ENCODE measurements around the gene CYP2A7.
"Not testable (repeated sequence)": the region's sequence is repeated elsewhere in the genome, so short reads cannot be mapped to it uniquely, and the experiment has no call there.

Gene CYP2A7

GRCh38 chr19:40896418-40896796, 14.4 kb upstream of the CYP2A7 start:
- no peak overlapping the region for H3K4me3 ChIP-seq (ENCODE audit: low read depth, low read length)
- no peak for DNase-seq (ENCODE audit: low read depth)
- no peak for TF ChIP-seq CTCF (conservative IDR thresholded peaks at IDR 0.05; ENCODE audit: low read depth, low read length)

- H3K4me3 ChIP-seq (ENCODE audit: low read depth, low read length), result no peak overlapping the region
- no peak for TF ChIP-seq CTCF (conservative IDR thresholded peaks at IDR 0.05; ENCODE audit: low read depth, low read length)
- no peak for DNase-seq (ENCODE audit: low read depth)
Measured at GRCh38 chr19:40893112-40893511, 11.1 kb upstream of the CYP2A7 start.

DNA sequence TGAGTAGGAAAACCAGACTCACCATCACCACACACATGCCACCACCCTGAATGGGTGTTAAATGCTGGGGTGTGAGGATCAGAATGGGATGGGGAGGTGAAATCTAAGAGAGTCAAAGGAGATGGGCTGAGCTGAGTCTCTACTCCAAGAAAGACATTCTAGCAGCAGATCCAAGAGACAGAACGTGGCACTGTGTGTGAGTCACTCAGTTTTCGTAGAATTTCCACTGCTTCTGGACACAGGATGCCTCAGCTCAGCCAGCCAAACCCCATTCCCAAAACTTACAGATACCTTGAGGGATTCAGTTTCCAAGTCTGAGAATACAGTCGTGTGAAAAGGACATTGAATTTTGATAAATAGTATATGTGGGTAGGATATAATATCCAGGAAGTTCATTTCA, 7.3 kb upstream of the CYP2A7 start:
- DNase-seq (ENCODE audit: low read depth), result no peak
- no peak overlapping the region for H3K4me3 ChIP-seq (ENCODE audit: low read depth, low read length)
- no peak for TF ChIP-seq CTCF (conservative IDR thresholded peaks at IDR 0.05; ENCODE audit: low read depth, low read length)

DNA sequence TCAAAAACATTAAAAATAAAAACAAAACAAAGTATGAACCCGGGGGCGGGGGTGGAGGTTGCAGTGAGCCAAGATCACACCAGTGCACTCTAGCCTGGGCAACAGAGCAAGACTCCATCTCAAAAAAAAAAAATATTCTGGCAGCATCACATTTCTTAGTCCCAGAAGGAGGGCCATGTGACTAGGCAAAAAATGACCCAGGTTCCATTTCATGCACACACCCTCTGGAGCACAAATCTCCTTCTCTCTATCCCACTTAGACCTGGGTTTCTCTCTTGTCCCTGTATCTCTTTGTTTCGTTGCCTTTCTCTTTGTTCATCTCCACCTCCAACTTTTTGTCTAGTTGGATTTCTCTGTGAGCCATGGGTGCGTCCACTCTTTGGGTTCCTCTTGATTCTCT, 6.2 kb upstream of the CYP2A7 start:
- no peak for DNase-seq (ENCODE audit: low read depth)

DNA sequence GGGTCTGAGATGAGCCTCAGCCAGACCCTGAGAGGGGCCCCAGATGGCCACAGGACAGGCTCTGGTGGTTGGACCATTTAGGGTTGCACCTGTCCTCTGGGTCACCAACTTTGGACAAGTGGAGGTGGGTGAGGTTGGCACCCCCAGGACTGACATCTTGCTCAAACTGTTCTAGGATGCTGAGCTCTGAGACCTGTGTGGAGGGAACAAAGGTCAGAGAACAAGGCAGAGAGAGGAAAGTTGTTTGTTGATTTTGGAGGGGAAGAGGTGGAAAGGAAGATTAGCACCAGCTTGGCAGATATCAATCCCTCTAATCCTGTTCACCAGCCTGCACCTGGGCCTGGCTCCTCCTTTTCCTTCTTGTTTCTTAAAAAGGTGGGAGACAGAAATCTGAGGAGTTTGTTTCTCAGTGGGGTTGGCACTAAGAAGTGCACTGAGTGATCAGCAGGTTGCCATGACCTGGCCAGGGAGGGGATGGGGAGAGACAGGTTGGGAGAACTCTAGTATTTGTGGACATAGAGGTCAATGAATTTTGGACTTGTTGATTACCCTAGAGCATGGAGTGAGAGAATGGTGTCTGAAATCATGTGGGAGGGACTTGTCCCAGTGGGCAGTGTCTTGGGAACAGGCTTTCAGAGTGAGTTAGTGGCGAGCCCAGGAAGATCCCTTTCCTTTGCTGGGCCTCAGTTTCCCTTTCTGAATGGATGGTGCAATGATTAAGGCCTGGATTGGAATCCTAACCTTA, 2.3 kb upstream of the CYP2A7 start:
- DNase-seq (ENCODE audit: low read depth); H3K4me3 ChIP-seq (ENCODE audit: low read depth, low read length): not testable (repeated sequence)

More for the DNA sequence above, 6.2 kb upstream of the CYP2A7 start:
- H3K4me3 ChIP-seq (ENCODE audit: low read depth, low read length), result no peak overlapping the region
- no peak for TF ChIP-seq CTCF (conservative IDR thresholded peaks at IDR 0.05; ENCODE audit: low read depth, low read length)

GRCh38 chr19:40879349-40879748, 2.7 kb downstream of the CYP2A7 start:
- H3K4me3 ChIP-seq (ENCODE audit: low read depth, low read length); DNase-seq (ENCODE audit: low read depth): not testable (repeated sequence)

DNA sequence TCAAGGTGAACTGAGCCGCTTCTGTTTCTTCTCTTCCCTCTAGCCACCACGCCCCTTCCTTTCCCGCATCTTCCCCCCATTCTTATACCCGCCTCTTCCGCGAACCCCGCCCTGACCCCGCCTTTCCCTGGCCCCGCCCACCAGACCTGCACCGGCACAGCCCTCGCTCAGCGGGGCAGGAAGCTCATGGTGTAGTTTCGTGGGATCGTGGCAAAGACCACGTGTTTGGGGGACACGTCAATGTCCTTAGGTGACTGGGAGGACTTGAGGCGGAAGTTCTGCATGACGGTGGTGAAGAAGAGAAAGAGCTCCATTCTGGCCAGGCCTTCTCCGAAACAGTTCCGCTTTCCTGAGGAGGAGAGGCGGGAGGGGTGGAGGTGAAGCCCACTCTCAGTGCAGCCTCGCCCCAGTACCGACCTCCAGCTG, 6.5 kb downstream of the CYP2A7 start:
- not testable (repeated sequence) for H3K4me3 ChIP-seq (ENCODE audit: low read depth, low read length)

DNA sequence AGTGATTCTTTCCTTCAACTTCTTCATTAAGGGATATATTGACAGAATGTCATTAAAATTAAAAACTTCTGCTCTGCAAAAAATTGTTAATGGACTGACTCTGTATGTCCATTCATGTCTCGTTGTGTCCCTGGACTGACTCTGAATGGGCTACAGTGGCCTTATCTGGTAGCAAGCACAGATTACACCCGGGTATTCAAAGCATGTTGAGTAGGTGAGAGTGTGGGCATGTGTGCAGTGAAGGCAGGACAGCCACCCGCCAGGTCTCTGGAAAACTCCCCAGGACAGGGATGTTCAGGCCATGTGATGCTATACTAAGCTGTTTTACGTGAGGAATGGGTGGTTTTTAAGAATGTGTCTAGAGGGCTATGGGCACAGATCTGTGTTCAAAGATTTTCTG, 7.2 kb downstream of the CYP2A7 start:
- H3K4me3 ChIP-seq (ENCODE audit: low read depth, low read length); DNase-seq (ENCODE audit: low read depth): not testable (repeated sequence)

More for the DNA sequence above, 6.5 kb downstream of the CYP2A7 start:
- DNase-seq (ENCODE audit: low read depth), result not testable (repeated sequence)

GRCh38 chr19:40873873-40874272, 8.2 kb downstream of the CYP2A7 start:
- DNase-seq (ENCODE audit: low read depth); H3K4me3 ChIP-seq (ENCODE audit: low read depth, low read length): not testable (repeated sequence)

DNA sequence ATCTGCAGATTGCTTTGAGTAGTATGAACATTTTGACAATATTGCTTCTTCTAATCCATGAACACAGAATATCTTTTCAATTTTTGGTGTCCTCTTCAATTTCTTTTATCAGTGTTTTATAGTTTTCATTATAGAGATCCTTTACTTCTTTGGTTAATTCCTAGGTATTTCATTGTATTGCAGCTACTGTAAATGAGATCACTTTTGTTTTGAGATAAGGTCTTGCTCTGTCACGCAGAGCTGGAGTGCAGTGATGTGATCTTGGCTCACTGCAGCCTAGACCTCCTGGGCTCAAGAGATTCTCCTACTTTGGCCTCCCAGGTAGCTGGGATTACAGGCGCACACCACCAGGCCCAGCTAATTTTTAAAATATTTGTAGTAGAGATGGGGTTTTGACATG, 9.8 kb downstream of the CYP2A7 start:
- H3K4me3 ChIP-seq (ENCODE audit: low read depth, low read length), result no peak overlapping the region
- no peak for DNase-seq (ENCODE audit: low read depth)
- TF ChIP-seq CTCF (conservative IDR thresholded peaks at IDR 0.05; ENCODE audit: low read depth, low read length), result no peak
